ENCODE measurements around the gene GRIA2. TPM values are rescaled to one million over a fixed set of nuclear protein-coding genes. Genes with fewer than 3 reads are reported as not detected.
A peak's percentile ranks its signal among the peaks of the same experiment; 100 is the strongest.
"Not testable (repeated sequence)": the region's sequence is repeated elsewhere in the genome, so short reads cannot be mapped to it uniquely, and the experiment has no call there.

The GRIA2 gene
- polyA plus RNA-seq, 1 of the 3 experiments (the other 2 are of a cell fraction), result 0.16 TPM

DNA sequence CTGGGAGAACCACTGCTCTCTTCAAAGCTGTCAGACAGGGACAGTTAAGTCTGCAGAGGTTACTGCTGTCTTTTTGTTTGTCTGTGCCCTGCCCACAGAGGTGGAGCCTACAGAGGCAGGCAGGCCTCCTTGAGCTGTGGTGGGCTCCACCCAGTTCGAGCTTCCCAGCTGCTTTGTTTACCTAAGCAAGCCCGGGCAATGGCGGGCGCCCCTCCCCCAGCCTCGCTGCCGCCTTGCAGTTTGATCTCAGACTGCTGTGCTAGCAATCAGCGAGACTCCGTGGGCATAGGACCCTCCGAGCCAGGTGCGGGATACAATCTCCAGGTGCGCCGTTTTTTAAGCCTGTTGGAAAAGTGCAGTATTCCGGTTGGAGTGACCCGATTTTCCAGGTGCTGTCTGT is 40.3 kb upstream of the GRIA2 start:
- H2AFZ ChIP-seq (ENCODE audit: low read depth); H3K4me2 ChIP-seq; H3K36me3 ChIP-seq (replicated peaks in 1 of 2; ENCODE audit: control insufficient read depth in 1 of 2, insufficient read depth in 2 of 2, low read length in 1 of 2); H3K9me2 ChIP-seq; CTCF ChIA-PET; H3K9ac ChIP-seq; H3F3A ChIP-seq (replicated peaks; ENCODE audit: insufficient read depth); H3K27ac ChIP-seq (ENCODE audit: low read depth in 2 of 2, low read length in 1 of 2); H3K4me1 ChIP-seq (ENCODE audit: control insufficient read depth in 1 of 2, insufficient read depth in 2 of 2, low read depth in 1 of 2, low read length in 1 of 2); H3K9me3 ChIP-seq; H3K27me3 ChIP-seq (ENCODE audit: insufficient read depth); H4K20me1 ChIP-seq (ENCODE audit: insufficient read depth); H3K79me2 ChIP-seq (ENCODE audit: insufficient read depth); DNase-seq; H3K4me3 ChIP-seq (ENCODE audit: low read depth in 2 of 2, low read length in 1 of 2); POLR2A ChIA-PET: not testable (repeated sequence)
- 72% methylated on average over 4 of the region's 14 CpGs for WGBS (ENCODE audit: low lambda C conversion rate)

DNA sequence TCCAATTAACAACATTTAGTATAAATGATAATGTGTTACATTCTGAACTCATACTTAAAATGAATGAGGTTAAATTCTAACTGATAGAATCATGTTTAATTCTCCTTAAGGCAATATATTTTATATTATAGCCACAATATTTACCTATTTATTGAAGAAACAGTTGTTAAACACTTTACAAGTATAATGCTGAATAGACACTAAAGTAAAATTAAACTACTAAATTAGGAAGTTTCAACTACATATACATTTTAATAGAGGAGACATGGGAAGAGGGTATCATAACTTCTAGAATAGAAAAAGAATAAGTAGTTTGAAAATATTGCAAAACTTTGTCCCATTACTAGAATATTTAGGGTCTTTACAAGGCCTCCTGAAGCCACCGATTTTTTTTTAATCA is 36.2 kb upstream of the GRIA2 start:
- H3K36me3 ChIP-seq (replicated peaks in 1 of 2; ENCODE audit: control insufficient read depth in 1 of 2, insufficient read depth in 2 of 2, low read length in 1 of 2), result no peaks in the 10 kb centered on the region
- H3K4me2 ChIP-seq, result no peak overlapping the region
- CTCF ChIA-PET, result no interaction called here
- no peak overlapping the region for H3K9ac ChIP-seq
- H3K9me3 ChIP-seq, result no peaks in the 10 kb centered on the region
- no peaks in the 10 kb centered on the region for H3F3A ChIP-seq (replicated peaks; ENCODE audit: insufficient read depth)
- TF ChIP-seq EZH2phosphoT487 (IDR thresholded peaks at IDR 0.05; ENCODE audit: borderline replicate concordance, low read depth) (no peak), ELF1 (IDR thresholded peaks at IDR 0.05) (no peak), RFX5 (IDR thresholded peaks at IDR 0.05; ENCODE audit: low read length) (no peak), NRF1 (IDR thresholded peaks at IDR 0.05; ENCODE audit: low read depth, low read length) (no peak), CTCF (IDR thresholded peaks at IDR 0.05) (no peak), SIN3A (IDR thresholded peaks at IDR 0.05; ENCODE audit: borderline replicate concordance, low read depth, low read length) (no peak)
- TF ChIP-seq, protein P1, sequence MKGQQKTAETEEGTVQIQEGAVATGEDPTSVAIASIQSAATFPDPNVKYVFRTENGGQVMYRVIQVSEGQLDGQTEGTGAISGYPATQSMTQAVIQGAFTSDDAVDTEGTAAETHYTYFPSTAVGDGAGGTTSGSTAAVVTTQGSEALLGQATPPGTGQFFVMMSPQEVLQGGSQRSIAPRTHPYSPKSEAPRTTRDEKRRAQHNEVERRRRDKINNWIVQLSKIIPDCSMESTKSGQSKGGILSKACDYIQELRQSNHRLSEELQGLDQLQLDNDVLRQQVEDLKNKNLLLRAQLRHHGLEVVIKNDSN (IDR thresholded peaks at IDR 0.05; ENCODE audit: borderline replicate concordance, low read depth), result no peak
- H3K4me1 ChIP-seq (ENCODE audit: control insufficient read depth in 1 of 2, insufficient read depth in 2 of 2, low read depth in 1 of 2, low read length in 1 of 2), result peaks cover 0 to 3% of the 10 kb centered on the region in 2 experiments; a peak in 2 of 4 replicates
- H3K4me3 ChIP-seq (ENCODE audit: low read depth in 2 of 2, low read length in 1 of 2), result no peak overlapping the region
- no peaks in the 10 kb centered on the region for H3K27me3 ChIP-seq (ENCODE audit: insufficient read depth)
- H3K27ac ChIP-seq (ENCODE audit: low read depth in 2 of 2, low read length in 1 of 2), result no peak overlapping the region
- H4K20me1 ChIP-seq (ENCODE audit: insufficient read depth), result no peaks in the 10 kb centered on the region
- no peaks in the 10 kb centered on the region for H3K9me2 ChIP-seq
- H2AFZ ChIP-seq (ENCODE audit: low read depth), result no peak overlapping the region
- POLR2A ChIA-PET, result no interaction called here
- DNase-seq, result no peak
- no peaks in the 10 kb centered on the region for H3K79me2 ChIP-seq (ENCODE audit: insufficient read depth)
- WGBS (ENCODE audit: low lambda C conversion rate), result 18% methylated on average over 1 of the region's 1 CpG

DNA sequence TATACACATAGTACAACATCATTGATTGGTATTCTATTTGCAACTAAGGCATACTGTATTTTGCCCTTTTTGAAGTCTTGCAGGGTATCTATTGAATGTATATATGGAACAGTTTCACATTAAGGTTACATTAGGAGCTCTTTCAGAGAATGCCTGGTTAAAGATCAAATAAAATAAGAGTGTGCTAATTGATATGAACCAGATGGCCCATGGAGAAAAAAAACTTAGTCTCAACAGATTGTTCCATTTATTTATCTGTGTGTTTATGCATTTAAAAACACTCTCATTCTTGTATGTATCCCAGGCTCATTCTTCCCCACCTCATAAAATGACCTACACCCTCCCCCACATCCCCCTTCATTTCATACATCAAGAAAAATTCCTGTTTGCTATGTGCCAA is 35.2 kb upstream of the GRIA2 start:
- Histone ChIP-seq H3K27ac (ENCODE audit: low read depth in 2 of 2, low read length in 1 of 2) (peak overlapping the region in 1 of 2 experiments; percentile 77; a peak in 2 of 4 replicates), H3F3A (replicated peaks; ENCODE audit: insufficient read depth) (no peaks in the 10 kb centered on the region), H3K4me2 (no peak overlapping the region), H3K4me1 (ENCODE audit: control insufficient read depth in 1 of 2, insufficient read depth in 2 of 2, low read depth in 1 of 2, low read length in 1 of 2) (peaks cover 0 to 3% of the 10 kb centered on the region in 2 experiments; a peak in 2 of 4 replicates), H3K9ac (no peak overlapping the region), H3K9me3 (no peaks in the 10 kb centered on the region), H3K9me2 (no peaks in the 10 kb centered on the region), H3K36me3 (replicated peaks in 1 of 2; ENCODE audit: control insufficient read depth in 1 of 2, insufficient read depth in 2 of 2, low read length in 1 of 2) (no peaks in the 10 kb centered on the region), H3K4me3 (ENCODE audit: low read depth in 2 of 2, low read length in 1 of 2) (no peak overlapping the region), H4K20me1 (ENCODE audit: insufficient read depth) (no peaks in the 10 kb centered on the region), H3K27me3 (ENCODE audit: insufficient read depth) (no peaks in the 10 kb centered on the region), H3K79me2 (ENCODE audit: insufficient read depth) (no peaks in the 10 kb centered on the region), H2AFZ (ENCODE audit: low read depth) (no peak overlapping the region)
- peak; percentile 66 for TF ChIP-seq TCF12 (IDR thresholded peaks at IDR 0.05)
- peak; percentile 33 for TF ChIP-seq CHD2 (IDR thresholded peaks at IDR 0.05; ENCODE audit: low read length, partially characterized antibody)
- peak in 1 of 2 experiments; percentile 71; a peak in 2 of 4 replicates for TF ChIP-seq EP300 (IDR thresholded peaks at IDR 0.05; ENCODE audit: borderline replicate concordance in 1 of 2, low read depth in 1 of 2, low read length in 1 of 2)
- TF ChIP-seq RCOR1 (IDR thresholded peaks at IDR 0.05; ENCODE audit: low read length), result peak; percentile 26; the same call in 1 of the 2 replicates
- TF ChIP-seq IRF3 (IDR thresholded peaks at IDR 0.05; ENCODE audit: low read depth, low read length), result no peak
- ChIA-PET CTCF (no interaction called here), POLR2A (no interaction called here)
- peak; percentile 48 for DNase-seq
